AG04449 (cell line): Measurements from ENCODE around the gene DBP.
"Not testable (repeated sequence)": the region's sequence is repeated elsewhere in the genome, so short reads cannot be mapped to it uniquely, and the experiment has no call there.

Source experiments
- CTCF ChIA-PET: fragments of 350-600 bp; formaldehyde crosslinking; extraction: SDS; loops from one replicate; lab custom pipeline; 2021; ENCODE audit warnings: antibody characterized with exemption; lab: Yijun Ruan, JAX
- POLR2A ChIA-PET: fragments of 400-600, 350-600 bp; formaldehyde crosslinking; extraction: SDS; loops from one replicate; lab custom pipeline; 2020; ENCODE audit warnings: antibody characterized with exemption, inconsistent platforms; lab: Yijun Ruan, JAX
- DNase-seq: peaks from one replicate; pipeline ENCODE4 v3.0.0-alpha.2; 2010; ENCODE audit warnings: low read depth, low spot score
- H3K4me3 ChIP-seq: 2 replicates; pipeline ENCODE4 v1.5.1; 2011; ENCODE audit warnings: low read depth, mild to moderate bottlenecking, control low read depth, low read length
- TF ChIP-seq, protein P1 (sequence below): IDR thresholded peaks from one replicate; pipeline ENCODE4 v1.5.1; 2011; ENCODE audit warnings: mild to moderate bottlenecking, moderate library complexity, low read length, control low read depth, inconsistent platforms; ENCODE audit not compliant: insufficient read depth; ENCODE audit errors: missing control alignments

Gene DBP, protein sequence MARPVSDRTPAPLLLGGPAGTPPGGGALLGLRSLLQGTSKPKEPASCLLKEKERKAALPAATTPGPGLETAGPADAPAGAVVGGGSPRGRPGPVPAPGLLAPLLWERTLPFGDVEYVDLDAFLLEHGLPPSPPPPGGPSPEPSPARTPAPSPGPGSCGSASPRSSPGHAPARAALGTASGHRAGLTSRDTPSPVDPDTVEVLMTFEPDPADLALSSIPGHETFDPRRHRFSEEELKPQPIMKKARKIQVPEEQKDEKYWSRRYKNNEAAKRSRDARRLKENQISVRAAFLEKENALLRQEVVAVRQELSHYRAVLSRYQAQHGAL

DNA sequence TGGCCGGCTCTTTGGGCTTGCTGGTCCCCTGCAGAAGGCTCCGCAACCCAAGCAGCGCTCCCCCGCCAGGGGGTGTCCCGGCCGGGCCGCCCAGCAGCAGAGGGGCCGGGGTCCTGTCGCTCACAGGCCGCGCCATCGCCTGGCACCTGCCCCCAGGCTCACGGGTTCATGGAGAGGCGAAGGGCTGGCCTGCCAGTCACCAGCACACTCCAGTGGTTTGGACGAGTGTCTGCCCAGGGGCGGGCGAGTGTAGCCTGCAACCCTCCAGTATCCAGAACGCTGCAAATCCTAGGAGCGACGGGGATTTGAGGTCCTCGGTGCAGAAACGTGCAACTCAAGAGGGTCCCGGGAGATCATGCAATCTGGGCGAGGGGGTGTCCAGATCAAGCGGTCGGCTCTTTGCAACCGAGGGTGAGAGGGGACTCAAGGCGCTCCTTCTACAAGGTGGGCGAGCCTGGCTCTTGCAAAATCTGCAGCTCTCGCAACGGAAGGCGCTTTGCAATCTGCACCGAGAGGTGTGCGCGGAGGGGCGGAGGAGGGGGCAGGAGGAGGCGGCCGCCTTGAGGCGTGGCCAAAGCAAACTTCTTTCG lies at the start of gene DBP:
DBP (minus strand) TSS at position 521 of the 590 bp plus-strand sequence; CDS start at position 136, 385 bp downstream.
- no peak for DNase-seq
- peak within 1 kb of the TSS; percentile 66 for H3K4me3 ChIP-seq
- TF ChIP-seq, protein P1, sequence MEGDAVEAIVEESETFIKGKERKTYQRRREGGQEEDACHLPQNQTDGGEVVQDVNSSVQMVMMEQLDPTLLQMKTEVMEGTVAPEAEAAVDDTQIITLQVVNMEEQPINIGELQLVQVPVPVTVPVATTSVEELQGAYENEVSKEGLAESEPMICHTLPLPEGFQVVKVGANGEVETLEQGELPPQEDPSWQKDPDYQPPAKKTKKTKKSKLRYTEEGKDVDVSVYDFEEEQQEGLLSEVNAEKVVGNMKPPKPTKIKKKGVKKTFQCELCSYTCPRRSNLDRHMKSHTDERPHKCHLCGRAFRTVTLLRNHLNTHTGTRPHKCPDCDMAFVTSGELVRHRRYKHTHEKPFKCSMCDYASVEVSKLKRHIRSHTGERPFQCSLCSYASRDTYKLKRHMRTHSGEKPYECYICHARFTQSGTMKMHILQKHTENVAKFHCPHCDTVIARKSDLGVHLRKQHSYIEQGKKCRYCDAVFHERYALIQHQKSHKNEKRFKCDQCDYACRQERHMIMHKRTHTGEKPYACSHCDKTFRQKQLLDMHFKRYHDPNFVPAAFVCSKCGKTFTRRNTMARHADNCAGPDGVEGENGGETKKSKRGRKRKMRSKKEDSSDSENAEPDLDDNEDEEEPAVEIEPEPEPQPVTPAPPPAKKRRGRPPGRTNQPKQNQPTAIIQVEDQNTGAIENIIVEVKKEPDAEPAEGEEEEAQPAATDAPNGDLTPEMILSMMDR: peak; percentile 23
- POLR2A ChIA-PET: interaction anchor here (1.3 to 1.5 kb wide), 2 partner anchors 13 to 18 kb away, joined by 4 to 5 read pairs; partner anchors contain the start of genes RPL18 and SPHK2
- CTCF ChIA-PET: interaction anchor here (0.8 to 1.3 kb wide), 2 partner anchors 8 to 9 kb away, joined by 3 to 5 read pairs; partner anchors contain the start of gene CA11

DNA sequence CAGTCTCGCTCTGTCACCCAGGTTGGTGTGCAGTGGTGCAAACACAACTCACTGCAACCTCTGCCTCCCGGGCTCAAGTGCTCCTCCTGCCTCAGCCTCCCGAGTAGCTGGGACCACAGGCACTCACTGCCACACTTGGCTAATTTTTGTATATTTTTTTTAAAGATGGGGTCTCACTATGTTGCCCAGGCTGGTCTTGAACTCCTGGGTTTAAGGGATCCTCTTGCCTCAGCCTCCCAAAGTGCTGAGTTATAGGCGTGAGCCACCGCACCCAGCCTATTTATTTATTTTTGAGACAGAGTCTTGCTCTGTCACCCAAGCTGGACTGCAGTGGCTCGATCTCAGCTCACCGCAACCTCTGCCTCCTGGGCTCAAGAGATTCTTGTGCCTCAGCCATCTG lies 49.5 kb upstream of the DBP start:
- DNase-seq, H3K4me3 ChIP-seq, POLR2A ChIA-PET: not testable (repeated sequence)
- CTCF ChIA-PET: interaction anchor here (4.7 kb wide), 1 partner anchor 12 kb away, joined by 29 read pairs; no protein-coding TSS in a partner anchor

DNA sequence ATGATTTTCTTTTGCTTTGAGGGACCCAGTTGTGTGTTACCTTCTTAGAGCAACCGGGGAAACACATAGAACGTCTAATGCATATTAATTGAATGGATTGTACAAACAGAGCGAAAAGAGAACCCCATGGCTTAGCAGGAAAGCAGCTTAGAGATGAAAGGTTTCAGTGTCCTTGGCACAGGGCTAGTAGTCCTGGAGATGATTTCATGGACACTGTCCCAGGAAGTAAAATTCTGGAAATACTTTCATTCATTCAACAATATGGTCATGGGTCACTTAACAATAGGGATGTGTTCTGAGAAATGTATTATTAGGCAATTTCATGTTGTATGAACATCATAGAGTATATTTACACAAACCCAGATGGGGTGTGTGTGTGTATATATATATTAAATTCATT lies 48.9 kb upstream of the DBP start:
- no peak for DNase-seq
- ChIA-PET POLR2A (no interaction called here), CTCF (interaction anchor here (4.7 kb wide), 1 partner anchor 11 kb away, joined by 29 read pairs; no protein-coding TSS in a partner anchor)
- no peak overlapping the region for H3K4me3 ChIP-seq
- TF ChIP-seq, protein P1: no peak

DNA sequence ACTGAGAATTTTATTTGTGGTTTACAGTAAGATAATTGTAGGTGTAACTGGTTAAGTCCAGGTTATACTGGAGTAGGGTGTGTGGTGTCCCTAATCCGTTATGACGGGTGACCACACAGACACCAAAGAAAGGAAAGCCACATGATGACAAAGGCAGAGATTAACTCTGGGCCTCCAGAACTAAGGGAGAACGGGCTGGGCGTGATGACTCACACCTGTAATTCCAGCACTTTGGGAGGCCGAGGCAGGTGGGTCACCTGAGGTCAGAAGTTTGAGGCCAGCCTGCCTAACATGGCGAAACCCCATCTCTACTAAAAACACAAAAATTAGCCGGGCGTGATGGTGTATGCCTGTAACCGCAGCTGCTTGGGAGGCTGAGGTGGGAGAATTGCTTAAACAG lies 48.4 kb upstream of the DBP start:
- POLR2A ChIA-PET: no interaction called here
- H3K4me3 ChIP-seq: no peak overlapping the region
- CTCF ChIA-PET: interaction anchor here (4.7 kb wide), 1 partner anchor 11 kb away, joined by 29 read pairs; no protein-coding TSS in a partner anchor
- TF ChIP-seq, protein P1: no peak
- no peak for DNase-seq

DNA sequence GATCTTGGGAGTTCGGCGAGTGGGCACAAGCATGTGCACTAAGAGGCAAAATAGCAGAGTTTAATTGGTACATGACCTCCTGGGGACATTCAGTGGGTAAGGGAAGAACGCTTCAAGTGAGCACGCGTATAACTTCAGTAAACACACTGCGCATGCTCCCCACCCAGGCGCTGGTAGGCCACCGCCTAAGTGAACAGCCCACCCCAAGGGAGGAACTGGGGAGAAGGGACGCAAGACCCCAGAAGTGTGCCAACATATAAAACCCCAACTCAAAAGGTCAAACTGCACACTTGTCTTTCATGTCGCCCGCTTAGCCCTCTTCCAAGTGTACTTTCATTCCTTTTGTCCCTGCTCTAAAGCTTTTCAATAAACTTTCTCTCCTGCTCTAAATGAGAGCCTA lies 46.2 kb upstream of the DBP start:
- ChIA-PET POLR2A (no interaction called here), CTCF (interaction anchor here (1.6 to 4.7 kb wide), 2 partner anchors 8 to 11 kb away, joined by 4 to 29 read pairs; no protein-coding TSS in a partner anchor)
- peak overlapping the region; percentile 13; the same call in 1 of the 2 replicates for H3K4me3 ChIP-seq
- TF ChIP-seq, protein P1: no peak
- no peak for DNase-seq

DNA sequence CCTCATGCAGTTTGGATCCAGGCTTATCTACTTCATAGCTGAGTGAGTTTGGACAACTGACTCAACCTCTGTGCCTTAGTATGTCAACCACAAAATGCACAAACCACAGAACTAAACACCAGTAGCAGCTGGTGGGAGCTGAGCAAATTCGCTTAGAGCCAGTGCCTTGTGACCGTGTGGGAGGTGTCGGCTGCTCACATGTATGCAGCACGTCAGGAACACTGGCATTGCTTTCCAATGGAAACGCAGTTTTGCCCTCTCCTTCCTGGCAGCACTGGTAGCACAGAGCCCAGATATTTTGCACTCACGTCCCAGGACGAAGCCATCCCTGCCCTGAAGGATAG lies 43.9 kb upstream of the DBP start:
- ChIA-PET POLR2A (no interaction called here), CTCF (interaction anchor here (2.0 kb wide), 1 partner anchor 9 kb away, joined by 6 read pairs; no protein-coding TSS in a partner anchor)
- TF ChIP-seq, protein P1: no peak
- no peak for DNase-seq
- no peak overlapping the region for H3K4me3 ChIP-seq
